Measurements from ENCODE around the gene DNAJC11.

DNAJC11 gene

DNA sequence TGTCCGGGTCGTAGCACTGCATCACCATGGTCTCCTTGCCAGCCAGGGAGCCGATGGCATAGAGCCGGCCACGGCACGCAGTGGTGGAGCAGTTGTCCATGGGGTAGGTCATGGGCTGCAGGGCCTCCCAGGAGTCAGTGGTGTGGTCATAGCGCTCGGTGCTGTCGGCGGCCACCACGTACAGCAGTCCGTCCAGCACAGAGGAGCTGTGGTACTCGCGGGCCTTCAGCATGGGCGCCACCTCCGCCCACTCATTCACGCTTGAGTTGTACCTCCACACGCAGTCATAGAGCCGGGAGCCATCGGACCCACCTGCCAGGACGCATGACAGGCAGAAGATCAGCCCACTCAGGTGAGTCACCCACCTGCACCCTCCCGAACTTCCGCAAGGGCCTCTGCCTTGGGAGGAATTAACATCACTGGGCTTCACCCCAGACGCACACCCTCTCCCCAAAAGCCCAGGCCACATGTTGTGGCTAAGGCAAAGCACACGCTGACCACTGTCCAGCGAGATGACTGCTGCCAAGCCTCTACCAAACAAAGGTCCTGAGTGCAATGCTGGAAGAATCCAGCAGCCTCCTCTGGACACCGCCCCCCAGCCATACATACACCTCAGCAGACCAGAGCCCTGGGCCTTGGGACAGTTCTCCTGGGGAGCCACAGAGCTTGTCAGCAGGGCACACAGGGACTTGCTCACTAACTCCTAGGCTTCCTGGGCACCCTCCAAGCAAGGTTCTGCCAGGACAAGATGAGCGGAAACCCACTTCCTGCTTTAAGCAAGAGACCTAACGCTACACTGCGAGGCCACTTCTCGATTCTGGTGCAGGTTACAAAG lies 102.3 kb downstream of the DNAJC11 start:
- no peak for DNase-seq

DNA sequence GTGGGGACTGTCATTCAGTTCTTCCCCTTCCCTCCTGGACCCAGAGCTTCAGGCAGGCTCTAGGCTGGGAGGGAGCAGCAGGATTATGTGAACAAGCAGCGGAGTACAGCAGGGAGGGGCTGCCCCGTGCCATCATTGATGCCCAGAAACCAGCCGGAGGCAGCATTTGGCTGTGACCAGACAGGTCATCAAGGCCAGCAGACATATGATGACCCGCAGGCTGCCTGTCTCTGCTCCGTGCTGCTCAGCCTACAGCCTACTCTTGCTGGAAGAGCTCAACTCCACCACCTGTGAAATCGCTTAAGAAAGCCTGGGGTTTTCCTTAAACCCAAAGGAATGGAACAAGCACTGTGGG lies 103.9 kb downstream of the DNAJC11 start:
- DNase-seq, result no peak

DNA sequence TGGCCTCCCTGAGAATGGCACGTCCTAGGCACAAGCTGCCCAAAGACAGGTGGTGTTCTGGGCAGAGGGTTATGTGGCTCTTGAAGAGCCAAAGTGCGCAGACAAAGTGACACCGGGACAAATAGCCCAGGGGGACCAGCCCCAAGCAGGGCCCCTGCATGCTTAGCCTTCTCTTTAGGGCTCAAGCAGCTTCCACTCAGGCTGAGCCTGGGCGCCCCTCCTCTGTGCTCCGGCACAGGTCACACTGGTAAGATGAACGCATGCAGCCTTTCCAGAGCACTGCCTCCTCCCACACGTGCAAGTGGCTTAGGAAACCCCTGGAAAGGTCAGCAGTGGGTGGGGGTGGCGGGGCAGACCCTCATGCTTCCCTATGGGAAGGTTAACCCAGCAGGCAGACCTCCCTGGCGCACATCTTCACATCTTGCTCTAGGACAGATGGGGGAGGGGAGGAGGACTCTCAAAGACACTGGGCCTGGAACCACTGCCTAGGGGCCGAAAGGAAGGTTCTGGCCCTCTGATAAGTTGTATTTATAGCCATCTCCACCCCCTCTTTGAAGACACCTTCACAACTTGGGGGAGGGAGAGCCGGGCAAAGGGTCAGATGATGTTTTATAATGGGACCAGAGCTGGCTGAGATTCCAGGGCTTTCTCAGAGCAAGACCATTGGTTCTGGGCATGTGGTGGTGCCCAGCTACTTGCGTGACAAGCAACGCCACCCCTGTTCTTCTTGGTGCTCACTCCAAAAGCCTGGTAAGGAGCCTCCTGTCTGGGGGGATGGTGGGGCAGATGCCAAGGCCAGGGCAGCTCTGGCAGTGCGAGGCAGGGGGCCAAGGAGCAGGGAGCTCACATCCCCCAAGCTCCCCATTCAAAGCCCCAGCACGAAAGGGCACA lies 104.5 kb downstream of the DNAJC11 start:
- DNase-seq, result no peak

DNA sequence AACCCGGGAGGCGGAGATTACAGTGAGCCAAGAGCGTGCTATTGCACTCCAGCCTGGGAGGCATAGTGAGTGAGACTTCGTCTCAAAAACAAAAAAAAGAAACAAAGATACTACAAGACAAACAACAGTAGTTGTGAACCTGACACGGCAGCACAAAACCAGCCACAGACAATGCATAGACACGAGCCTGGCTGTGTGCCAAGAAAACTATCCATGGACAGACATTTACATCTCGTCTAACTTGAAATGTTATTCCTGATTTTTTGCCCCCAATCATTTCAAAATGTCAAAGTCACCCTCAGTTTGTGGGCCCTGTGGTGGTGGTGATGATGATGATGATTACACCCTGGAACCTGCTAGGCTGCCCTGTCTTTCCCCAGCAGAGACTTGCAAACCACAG lies 105.3 kb downstream of the DNAJC11 start:
- DNase-seq, result no peak

DNA sequence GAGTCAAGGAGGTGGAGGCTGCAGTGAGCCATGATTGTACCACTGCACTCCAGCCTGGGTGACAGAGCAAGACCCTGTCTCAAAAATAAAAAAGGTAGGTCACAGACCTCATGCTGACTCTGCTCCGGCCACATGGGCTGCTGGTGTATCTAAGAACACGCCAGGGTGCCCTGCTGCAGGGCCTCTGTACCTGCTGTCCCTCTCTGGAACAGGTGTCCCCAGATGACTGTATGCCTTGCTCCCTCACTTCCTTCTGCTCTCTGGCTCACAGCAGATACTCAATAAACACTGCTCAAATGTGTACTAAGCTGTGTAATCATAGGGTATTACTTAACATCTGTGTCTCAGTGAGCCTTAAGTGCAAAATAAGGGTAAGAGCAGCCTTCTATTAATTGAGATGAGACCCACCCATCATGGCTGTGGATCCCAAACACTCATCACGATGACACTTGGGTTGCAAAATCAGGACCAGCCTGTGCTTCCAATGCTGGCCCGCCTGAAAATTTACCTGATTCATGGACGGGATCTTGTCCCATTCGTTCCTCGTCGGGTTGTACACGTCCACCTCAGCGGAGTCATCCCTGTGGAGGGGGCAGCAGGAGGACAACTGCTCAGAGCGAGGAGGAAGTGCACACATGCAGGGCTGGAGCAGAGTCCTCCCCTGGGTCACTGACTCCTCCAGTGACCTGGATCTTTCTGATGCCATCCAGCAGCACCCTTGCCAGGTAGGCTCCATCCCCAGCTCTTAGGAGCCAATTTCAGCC lies 106.5 kb downstream of the DNAJC11 start:
- no peak for DNase-seq

- DNase-seq, result no peak
Observed at GRCh38 chr1:6593810-6594209, 107.8 kb downstream of the DNAJC11 start.

- DNase-seq, result no peak
Observed at GRCh38 chr1:6592865-6593593, 108.6 kb downstream of the DNAJC11 start.

DNA sequence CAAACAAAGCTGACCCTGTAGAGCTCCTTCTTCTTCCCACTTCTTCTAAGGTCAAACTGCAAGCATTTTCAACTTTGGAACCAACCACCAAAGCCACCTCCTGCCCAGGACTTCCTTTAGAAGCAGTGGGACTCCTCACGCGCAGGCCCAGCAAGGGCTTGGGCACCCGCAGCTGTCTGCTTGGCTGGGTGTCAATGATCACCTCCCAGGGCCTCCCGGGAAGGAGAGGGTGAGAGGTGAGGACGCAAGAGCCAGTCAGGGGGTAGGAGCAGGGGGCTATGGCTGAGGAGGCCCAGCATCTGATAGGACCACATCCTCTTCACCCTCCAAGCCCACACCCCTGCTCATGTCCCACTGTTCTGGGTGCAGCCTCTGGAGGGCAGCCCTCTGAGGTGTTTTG lies 109.2 kb downstream of the DNAJC11 start:
- no peak for DNase-seq

GRCh38 chr1:6591644-6592043 lies 110.0 kb downstream of the DNAJC11 start:
- no peak for DNase-seq

DNA sequence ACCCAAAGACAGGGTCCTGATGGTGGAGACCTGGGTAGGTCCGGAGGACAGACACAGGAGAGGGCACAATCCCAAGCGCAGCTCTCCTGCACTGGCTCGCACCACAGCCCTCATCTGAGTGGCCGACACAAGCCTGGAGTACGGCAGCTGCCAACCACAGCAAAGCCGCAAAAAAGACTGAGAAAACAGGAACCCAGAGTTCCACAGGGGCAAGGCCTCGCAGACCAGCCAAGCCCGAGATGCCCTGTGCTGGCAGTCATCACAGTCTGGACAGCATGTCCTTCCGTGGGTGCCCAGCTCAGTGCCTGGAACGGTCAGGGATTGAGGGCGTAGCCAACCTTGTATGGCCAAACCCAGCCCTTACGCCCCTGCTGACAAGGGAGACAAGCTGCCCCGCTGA lies 110.4 kb downstream of the DNAJC11 start:
- no peak for DNase-seq

GRCh38 chr1:6590046-6590445 lies 111.6 kb downstream of the DNAJC11 start:
- no peak for DNase-seq

- no peak for DNase-seq
Observed at GRCh38 chr1:6588893-6589520, 112.6 kb downstream of the DNAJC11 start.

DNA sequence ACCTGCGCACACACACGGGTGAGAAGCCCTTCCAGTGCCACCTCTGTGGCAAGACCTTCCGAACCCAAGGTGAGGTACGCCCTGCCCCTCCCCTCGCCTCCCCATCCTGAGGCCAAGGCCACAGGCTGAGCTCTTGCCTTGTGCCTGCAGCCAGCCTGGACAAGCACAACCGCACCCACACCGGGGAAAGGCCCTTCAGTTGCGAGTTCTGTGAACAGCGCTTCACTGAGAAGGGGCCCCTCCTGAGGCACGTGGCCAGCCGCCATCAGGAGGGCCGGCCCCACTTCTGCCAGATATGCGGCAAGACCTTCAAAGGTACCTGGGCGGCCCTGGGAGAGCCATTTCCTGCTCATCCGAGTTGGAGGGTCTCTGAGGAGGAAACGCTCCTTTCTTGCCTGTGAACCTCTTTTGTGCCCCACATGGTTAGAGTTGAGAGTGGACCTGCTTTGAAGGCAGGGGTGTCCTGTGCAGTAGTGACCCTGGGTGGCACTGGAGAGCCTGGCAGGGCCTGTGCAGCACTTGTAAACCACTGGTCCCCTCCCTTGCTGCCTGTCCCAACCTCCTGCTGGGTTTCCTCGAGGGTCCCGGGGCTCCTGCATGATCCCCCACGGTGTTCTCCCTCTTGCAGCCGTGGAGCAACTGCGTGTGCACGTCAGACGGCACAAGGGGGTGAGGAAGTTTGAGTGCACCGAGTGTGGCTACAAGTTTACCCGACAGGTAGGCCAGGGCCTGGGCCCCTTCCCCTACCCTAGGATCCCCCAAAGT lies 113.3 kb downstream of the DNAJC11 start:
- no peak for DNase-seq

DNA sequence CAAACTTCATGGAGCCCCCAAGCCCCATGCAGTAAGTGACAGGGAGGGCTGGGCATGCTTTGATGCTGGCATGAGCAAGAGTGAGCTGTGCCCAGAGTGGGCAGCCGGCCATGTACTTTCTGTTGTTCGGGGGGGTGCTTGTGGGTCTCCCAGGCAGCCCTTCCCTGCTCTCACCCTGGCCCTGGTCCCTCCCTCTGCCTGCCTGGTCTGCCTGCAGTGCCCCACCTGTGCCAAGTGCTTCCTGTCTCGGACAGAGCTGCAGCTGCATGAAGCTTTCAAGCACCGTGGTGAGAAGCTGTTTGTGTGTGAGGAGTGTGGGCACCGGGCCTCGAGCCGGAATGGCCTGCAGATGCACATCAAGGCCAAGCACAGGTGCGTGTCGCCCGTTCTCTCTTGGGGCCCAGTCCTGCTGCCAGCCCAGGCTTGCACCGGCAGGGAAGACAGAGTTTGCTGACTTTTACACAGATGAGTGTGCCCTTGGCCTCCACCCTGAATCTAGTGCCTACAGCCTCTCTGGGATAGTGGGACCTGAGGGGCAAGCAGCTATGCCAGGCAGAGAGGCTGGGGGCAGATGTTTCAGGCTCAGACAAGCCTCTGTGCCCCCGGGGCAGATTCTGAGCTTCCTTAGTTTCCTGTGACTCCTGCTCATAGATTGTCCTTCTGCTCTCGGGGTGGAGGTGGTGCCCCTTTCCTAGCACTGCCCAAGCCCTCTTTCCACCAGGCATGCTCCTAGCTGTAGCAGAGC lies 114.2 kb downstream of the DNAJC11 start:
- DNase-seq, result no peak

DNA sequence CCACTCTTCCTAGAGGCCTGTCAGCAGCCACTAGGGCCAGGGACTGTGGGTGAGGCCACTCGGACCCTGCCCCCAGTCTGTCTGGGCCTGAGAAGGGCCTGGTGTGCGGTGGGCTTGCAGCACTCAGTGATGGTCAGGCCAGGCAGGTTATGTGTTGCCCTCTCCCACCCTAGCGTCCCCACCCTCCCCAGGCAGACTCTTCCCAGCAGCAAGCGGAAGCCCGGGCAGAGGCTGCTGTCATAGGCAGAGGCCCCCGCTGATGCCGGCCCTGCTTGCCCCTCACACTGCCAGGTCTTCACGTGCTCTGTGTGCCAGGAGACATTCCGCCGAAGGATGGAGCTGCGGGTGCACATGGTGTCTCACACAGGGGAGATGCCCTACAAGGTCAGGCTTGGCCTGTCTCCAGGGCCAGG lies 115.2 kb downstream of the DNAJC11 start:
- no peak for DNase-seq

DNA sequence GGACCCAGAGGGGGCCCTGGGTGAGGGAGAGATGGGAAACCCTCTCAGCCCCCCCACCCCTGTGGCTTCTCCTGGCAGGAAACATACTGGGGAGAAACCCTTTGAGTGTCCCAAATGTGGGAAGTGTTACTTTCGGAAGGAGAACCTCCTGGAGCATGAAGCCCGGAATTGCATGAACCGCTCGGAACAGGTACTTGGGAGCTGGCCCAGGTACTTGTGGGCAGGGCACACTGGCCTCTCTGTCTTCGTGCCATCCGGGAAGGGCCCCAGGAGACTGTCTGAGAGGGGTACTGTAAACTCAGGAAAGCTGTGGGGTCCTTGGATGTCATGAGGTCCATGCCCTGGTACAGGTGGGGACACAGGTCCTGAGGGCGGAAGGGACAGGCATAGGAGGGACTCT lies 115.8 kb downstream of the DNAJC11 start:
- no peak for DNase-seq

- no peak for DNase-seq
Observed at GRCh38 chr1:6585081-6585722, 116.4 kb downstream of the DNAJC11 start.
